Measurements from ENCODE around the gene RBPJL. TPM values are rescaled to one million over a fixed set of nuclear protein-coding genes. Genes with fewer than 3 reads are reported as not detected.

RBPJL gene
- total and polyA plus RNA-seq, 2 of the 13 experiments (the other 11 are each of a cell fraction or from before 2014, with no cell fraction given) = not detected

DNA sequence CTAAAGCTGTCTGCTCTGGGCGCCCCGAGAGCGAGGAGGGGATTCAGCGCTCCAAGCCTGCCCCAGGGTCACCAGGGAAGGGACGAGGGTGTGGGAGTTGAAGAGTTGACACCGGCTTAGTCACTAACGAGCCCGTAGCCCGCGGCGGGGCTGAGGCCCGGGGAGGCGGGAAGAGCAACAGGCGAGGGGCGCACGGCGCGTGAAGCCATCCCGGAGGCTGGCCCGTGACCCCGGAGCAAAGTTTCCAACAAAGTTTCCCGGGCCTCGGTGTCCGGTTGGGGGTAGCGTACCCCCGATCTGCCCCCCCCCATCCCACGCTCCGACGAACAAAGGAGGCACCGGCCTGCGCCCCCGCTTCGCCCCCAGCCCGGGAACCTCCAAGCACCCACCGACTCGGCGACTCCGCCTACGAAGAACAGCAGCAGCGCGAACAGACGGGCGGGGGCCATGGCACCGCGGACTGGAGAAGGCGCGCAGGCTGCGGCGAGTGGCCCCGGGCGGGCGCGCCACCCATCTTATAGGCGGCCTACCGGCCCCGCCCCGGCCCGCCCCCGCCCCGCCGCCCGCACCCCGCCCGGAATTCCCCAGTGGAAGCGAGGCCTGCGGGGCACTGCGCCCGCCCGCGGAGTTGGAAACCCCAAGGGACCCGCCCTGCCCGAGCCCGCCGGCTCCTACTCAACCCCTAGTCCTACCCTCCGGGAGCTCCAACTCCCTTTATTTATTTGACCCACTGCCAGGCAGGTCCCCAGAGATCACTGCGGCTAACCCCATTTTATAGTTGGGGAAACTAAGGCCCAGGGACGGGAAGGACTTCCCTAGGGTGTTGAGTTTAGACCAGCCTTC lies 41.5 kb downstream of the RBPJL start, which contains the start of gene SDC4 (continued):
- TF ChIP-seq, protein P1, sequence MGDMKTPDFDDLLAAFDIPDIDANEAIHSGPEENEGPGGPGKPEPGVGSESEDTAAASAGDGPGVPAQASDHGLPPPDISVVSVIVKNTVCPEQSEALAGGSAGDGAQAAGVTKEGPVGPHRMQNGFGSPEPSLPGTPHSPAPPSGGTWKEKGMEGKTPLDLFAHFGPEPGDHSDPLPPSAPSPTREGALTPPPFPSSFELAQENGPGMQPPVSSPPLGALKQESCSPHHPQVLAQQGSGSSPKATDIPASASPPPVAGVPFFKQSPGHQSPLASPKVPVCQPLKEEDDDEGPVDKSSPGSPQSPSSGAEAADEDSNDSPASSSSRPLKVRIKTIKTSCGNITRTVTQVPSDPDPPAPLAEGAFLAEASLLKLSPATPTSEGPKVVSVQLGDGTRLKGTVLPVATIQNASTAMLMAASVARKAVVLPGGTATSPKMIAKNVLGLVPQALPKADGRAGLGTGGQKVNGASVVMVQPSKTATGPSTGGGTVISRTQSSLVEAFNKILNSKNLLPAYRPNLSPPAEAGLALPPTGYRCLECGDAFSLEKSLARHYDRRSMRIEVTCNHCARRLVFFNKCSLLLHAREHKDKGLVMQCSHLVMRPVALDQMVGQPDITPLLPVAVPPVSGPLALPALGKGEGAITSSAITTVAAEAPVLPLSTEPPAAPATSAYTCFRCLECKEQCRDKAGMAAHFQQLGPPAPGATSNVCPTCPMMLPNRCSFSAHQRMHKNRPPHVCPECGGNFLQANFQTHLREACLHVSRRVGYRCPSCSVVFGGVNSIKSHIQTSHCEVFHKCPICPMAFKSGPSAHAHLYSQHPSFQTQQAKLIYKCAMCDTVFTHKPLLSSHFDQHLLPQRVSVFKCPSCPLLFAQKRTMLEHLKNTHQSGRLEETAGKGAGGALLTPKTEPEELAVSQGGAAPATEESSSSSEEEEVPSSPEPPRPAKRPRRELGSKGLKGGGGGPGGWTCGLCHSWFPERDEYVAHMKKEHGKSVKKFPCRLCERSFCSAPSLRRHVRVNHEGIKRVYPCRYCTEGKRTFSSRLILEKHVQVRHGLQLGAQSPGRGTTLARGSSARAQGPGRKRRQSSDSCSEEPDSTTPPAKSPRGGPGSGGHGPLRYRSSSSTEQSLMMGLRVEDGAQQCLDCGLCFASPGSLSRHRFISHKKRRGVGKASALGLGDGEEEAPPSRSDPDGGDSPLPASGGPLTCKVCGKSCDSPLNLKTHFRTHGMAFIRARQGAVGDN (CRISPR knock-in tag; IDR thresholded peaks at IDR 0.05) = peak; percentile 89
- no peak for TF ChIP-seq NR2F1 (CRISPR knock-in tag; IDR thresholded peaks at IDR 0.05)
- TF ChIP-seq MBNL3 (CRISPR knock-in tag; conservative IDR thresholded peaks at IDR 0.05) = no peak
- TF ChIP-seq BRCA1 (CRISPR knock-in tag; IDR thresholded peaks at IDR 0.05) = peak; percentile 86; the same call in 1 of the 2 replicates
- TF ChIP-seq TGIF2 (CRISPR knock-in tag; IDR thresholded peaks at IDR 0.05) = peak; percentile 51; the same call in 1 of the 2 replicates
- TF ChIP-seq ZNF20 (CRISPR knock-in tag; IDR thresholded peaks at IDR 0.05) = no peak
- TF ChIP-seq, protein P2, sequence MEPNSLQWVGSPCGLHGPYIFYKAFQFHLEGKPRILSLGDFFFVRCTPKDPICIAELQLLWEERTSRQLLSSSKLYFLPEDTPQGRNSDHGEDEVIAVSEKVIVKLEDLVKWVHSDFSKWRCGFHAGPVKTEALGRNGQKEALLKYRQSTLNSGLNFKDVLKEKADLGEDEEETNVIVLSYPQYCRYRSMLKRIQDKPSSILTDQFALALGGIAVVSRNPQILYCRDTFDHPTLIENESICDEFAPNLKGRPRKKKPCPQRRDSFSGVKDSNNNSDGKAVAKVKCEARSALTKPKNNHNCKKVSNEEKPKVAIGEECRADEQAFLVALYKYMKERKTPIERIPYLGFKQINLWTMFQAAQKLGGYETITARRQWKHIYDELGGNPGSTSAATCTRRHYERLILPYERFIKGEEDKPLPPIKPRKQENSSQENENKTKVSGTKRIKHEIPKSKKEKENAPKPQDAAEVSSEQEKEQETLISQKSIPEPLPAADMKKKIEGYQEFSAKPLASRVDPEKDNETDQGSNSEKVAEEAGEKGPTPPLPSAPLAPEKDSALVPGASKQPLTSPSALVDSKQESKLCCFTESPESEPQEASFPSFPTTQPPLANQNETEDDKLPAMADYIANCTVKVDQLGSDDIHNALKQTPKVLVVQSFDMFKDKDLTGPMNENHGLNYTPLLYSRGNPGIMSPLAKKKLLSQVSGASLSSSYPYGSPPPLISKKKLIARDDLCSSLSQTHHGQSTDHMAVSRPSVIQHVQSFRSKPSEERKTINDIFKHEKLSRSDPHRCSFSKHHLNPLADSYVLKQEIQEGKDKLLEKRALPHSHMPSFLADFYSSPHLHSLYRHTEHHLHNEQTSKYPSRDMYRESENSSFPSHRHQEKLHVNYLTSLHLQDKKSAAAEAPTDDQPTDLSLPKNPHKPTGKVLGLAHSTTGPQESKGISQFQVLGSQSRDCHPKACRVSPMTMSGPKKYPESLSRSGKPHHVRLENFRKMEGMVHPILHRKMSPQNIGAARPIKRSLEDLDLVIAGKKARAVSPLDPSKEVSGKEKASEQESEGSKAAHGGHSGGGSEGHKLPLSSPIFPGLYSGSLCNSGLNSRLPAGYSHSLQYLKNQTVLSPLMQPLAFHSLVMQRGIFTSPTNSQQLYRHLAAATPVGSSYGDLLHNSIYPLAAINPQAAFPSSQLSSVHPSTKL (CRISPR knock-in tag; IDR thresholded peaks at IDR 0.05) = peak; percentile 21; the same call in 1 of the 2 replicates
- TF ChIP-seq YEATS4 (CRISPR knock-in tag; IDR thresholded peaks at IDR 0.05; ENCODE audit: borderline replicate concordance) = peak; percentile 18; the same call in 1 of the 2 replicates
- TF ChIP-seq, protein P3, sequence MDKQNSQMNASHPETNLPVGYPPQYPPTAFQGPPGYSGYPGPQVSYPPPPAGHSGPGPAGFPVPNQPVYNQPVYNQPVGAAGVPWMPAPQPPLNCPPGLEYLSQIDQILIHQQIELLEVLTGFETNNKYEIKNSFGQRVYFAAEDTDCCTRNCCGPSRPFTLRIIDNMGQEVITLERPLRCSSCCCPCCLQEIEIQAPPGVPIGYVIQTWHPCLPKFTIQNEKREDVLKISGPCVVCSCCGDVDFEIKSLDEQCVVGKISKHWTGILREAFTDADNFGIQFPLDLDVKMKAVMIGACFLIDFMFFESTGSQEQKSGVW (CRISPR knock-in tag; IDR thresholded peaks at IDR 0.05; ENCODE audit: borderline replicate concordance) = no peak
- TF ChIP-seq WIZ (CRISPR knock-in tag; IDR thresholded peaks at IDR 0.05) = peak; percentile 71; the same call in 1 of the 2 replicates
- TF ChIP-seq, protein P4, sequence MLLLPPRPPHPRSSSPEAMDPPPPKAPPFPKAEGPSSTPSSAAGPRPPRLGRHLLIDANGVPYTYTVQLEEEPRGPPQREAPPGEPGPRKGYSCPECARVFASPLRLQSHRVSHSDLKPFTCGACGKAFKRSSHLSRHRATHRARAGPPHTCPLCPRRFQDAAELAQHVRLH (CRISPR knock-in tag; IDR thresholded peaks at IDR 0.05; ENCODE audit: borderline replicate concordance, low read depth) = peak; percentile 89
- TF ChIP-seq, protein P5, sequence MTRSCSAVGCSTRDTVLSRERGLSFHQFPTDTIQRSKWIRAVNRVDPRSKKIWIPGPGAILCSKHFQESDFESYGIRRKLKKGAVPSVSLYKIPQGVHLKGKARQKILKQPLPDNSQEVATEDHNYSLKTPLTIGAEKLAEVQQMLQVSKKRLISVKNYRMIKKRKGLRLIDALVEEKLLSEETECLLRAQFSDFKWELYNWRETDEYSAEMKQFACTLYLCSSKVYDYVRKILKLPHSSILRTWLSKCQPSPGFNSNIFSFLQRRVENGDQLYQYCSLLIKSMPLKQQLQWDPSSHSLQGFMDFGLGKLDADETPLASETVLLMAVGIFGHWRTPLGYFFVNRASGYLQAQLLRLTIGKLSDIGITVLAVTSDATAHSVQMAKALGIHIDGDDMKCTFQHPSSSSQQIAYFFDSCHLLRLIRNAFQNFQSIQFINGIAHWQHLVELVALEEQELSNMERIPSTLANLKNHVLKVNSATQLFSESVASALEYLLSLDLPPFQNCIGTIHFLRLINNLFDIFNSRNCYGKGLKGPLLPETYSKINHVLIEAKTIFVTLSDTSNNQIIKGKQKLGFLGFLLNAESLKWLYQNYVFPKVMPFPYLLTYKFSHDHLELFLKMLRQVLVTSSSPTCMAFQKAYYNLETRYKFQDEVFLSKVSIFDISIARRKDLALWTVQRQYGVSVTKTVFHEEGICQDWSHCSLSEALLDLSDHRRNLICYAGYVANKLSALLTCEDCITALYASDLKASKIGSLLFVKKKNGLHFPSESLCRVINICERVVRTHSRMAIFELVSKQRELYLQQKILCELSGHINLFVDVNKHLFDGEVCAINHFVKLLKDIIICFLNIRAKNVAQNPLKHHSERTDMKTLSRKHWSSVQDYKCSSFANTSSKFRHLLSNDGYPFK (CRISPR knock-in tag; IDR thresholded peaks at IDR 0.05; ENCODE audit: borderline replicate concordance) = peak; percentile 68; the same call in 1 of the 2 replicates

Data from HepG2 (cell line).